Keratinocyte (primary cell): Measurements from ENCODE around the gene DSCAML1. TPM values are rescaled to one million over a fixed set of nuclear protein-coding genes. Genes with fewer than 3 reads are reported as not detected.

ENCODE experiments used
- DNase-seq: peaks from one replicate; pipeline ENCODE4 v3.0.0-alpha.2; 2011; ENCODE audit warnings: low read depth, missing footprints, low spot score
- FAIRE-seq: peaks from 2 replicates; lab custom pipeline; 2011; peaks lifted over from hg19 to GRCh38; lab: Jason Lieb, UNC
- H2AFZ ChIP-seq: 2 replicates; pipeline ENCODE4 v1.6.0; 2012; ENCODE audit warnings: low read length, control low read depth, inconsistent platforms; ENCODE audit not compliant: control insufficient read depth
- H3K27ac ChIP-seq: 2 replicates; pipeline ENCODE4 v1.5.1; 2011; ENCODE audit warnings: low read length; ENCODE audit not compliant: control insufficient read depth, insufficient read depth
- H3K27me3 ChIP-seq: 3 replicates; pipeline ENCODE4 v1.6.0; 2011; ENCODE audit warnings: low read length; ENCODE audit not compliant: control insufficient read depth, insufficient read depth; ENCODE audit errors: extremely low read depth
- H3K36me3 ChIP-seq, 2 experiments: 2 replicates in 1 of 2; 3 replicates in 1 of 2; pipeline ENCODE4 v1.5.1; 2011; ENCODE audit warnings: low read length in 2 of 2, mild to moderate bottlenecking in 1 of 2; ENCODE audit not compliant: control insufficient read depth in 2 of 2, insufficient read depth in 2 of 2; ENCODE audit errors: extremely low read depth in 1 of 2
- H3K4me1 ChIP-seq: 3 replicates; pipeline ENCODE4 v1.5.1; 2011; ENCODE audit warnings: low read length; ENCODE audit not compliant: control insufficient read depth, insufficient read depth; ENCODE audit errors: extremely low read depth
- H3K4me2 ChIP-seq: 3 replicates; pipeline ENCODE4 v1.6.0; 2011; ENCODE audit warnings: low read depth, low read length; ENCODE audit not compliant: control insufficient read depth, insufficient read depth; ENCODE audit errors: extremely low read depth
- H3K4me3 ChIP-seq, 3 experiments: fragments of 200-600 bp in 1 of 3; sonication (generic) in 1 of 3; 2 replicates in 2 of 3; 3 replicates in 1 of 3; pipeline ENCODE4 v1.5.1; 2011 to 2016; ENCODE audit warnings: low read length in 3 of 3, mild to moderate bottlenecking in 3 of 3, control low read depth in 2 of 3, inconsistent platforms in 1 of 3, low read depth in 1 of 3, mixed read lengths in 1 of 3, mixed run types in 1 of 3, moderate library complexity in 1 of 3; ENCODE audit not compliant: control insufficient read depth in 2 of 3, insufficient read depth in 2 of 3; ENCODE audit errors: extremely low read depth in 1 of 3
- H3K79me2 ChIP-seq: 2 replicates; pipeline ENCODE4 v1.6.0; 2012; ENCODE audit warnings: low read length; ENCODE audit not compliant: control insufficient read depth, insufficient read depth
- H3K9ac ChIP-seq: 3 replicates; pipeline ENCODE4 v1.6.0; 2011; ENCODE audit warnings: low read length; ENCODE audit not compliant: control insufficient read depth, insufficient read depth; ENCODE audit errors: extremely low read depth
- H3K9me1 ChIP-seq: 3 replicates; pipeline ENCODE4 v1.6.0; 2011; ENCODE audit warnings: low read length; ENCODE audit not compliant: control insufficient read depth, insufficient read depth; ENCODE audit errors: extremely low read depth
- H3K9me3 ChIP-seq: 2 replicates; pipeline ENCODE4 v1.5.1; 2012; ENCODE audit warnings: low read depth, low read length; ENCODE audit not compliant: control insufficient read depth
- H4K20me1 ChIP-seq: 3 replicates; pipeline ENCODE4 v1.6.0; 2011; ENCODE audit warnings: low read length; ENCODE audit not compliant: control insufficient read depth, insufficient read depth; ENCODE audit errors: extremely low read depth
- CTCF ChIP-seq, 3 experiments: IDR thresholded peaks in 1 of 3; conservative IDR thresholded peaks in 1 of 3; optimal IDR thresholded peaks in 1 of 3; 2 replicates in 2 of 3; 3 replicates in 1 of 3; pipeline versions ENCODE3 to v1.5.1; 2011; ENCODE audit warnings: low read length in 3 of 3, mild to moderate bottlenecking in 3 of 3, moderate library complexity in 2 of 3, control low read depth in 1 of 3, inconsistent platforms in 1 of 3; ENCODE audit not compliant: insufficient read depth in 2 of 3; ENCODE audit errors: extremely low read depth in 1 of 3
- EZH2 ChIP-seq: IDR thresholded peaks from one replicate; pipeline ENCODE4 v1.6.1; 2012; ENCODE audit warnings: inconsistent platforms, mild to moderate bottlenecking, low read length, moderate library complexity
- dilution Hi-C: fragments of 300-500 bp; cut with MboI; formaldehyde crosslinking; loops from one replicate; pipeline ENCODE4 v1.7.0; 2020; ENCODE audit warnings: low sequenced_read_pairs; ENCODE audit not compliant: extremely low pct_ligation_motif_present
- polyA plus RNA-seq, 5 experiments: library from polyadenylated mRNA; depleted of rRNA in 3 of 5; stranded (reverse) in 3 of 5; stranded (forward) in 1 of 5; unstranded in 1 of 5; fragments of >200 nt; gene quantifications; 1 replicate in 1 of 5; 2 replicates in 3 of 5; 3 replicates in 1 of 5; pipeline versions ENCODE4 v1.2.1 to v1.2.3, GENCODE V29; 2011 to 2012; ENCODE audit warnings: missing spikeins in 2 of 5, low read depth in 1 of 5, low replicate concordance in 1 of 5

DSCAML1 gene
- polyA plus RNA-seq, 1 donor (not counting 4 experiments of a cell fraction or from before 2014, with no cell fraction given) = not detected

GRCh38 chr11:117515892-117516787 is 280.9 kb downstream of the DSCAML1 start:
- FAIRE-seq = no peak
- no peaks in the 10 kb centered on the region for H4K20me1 ChIP-seq
- H3K79me2 ChIP-seq = no peaks in the 10 kb centered on the region
- no peak overlapping the region for H3K27ac ChIP-seq
- H3K27me3 ChIP-seq = peaks cover 15% of the 10 kb centered on the region
- no peak overlapping the region for H2AFZ ChIP-seq
- no peaks in the 10 kb centered on the region for H3K4me1 ChIP-seq
- no peak overlapping the region for H3K9ac ChIP-seq
- no peaks in the 10 kb centered on the region for H3K9me3 ChIP-seq
- dilution Hi-C loops = no loop called here
- H3K4me2 ChIP-seq = no peak overlapping the region
- no peak for DNase-seq
- no peaks in the 10 kb centered on the region for H3K36me3 ChIP-seq
- H3K4me3 ChIP-seq = no peak overlapping the region
- H3K9me1 ChIP-seq = no peaks in the 10 kb centered on the region
- TF ChIP-seq EZH2 (no peak), CTCF (optimal IDR thresholded peaks at IDR 0.05 in 1 of 3, IDR thresholded peaks at IDR 0.05 in 1 of 3, conservative IDR thresholded peaks at IDR 0.05 in 1 of 3; ENCODE audit: extremely low read depth in 1 of 3, insufficient read depth in 2 of 3, low read length in 3 of 3) (no peak)

GRCh38 chr11:117514256-117514655 is 282.8 kb downstream of the DSCAML1 start:
- H2AFZ ChIP-seq = no peak overlapping the region
- FAIRE-seq (no peak), DNase-seq (no peak)
- dilution Hi-C loops = no loop called here
- H3K9me3 ChIP-seq = no peaks in the 10 kb centered on the region
- no peak overlapping the region for H3K27ac ChIP-seq
- H3K4me3 ChIP-seq = no peak overlapping the region
- TF ChIP-seq EZH2 (no peak), CTCF (optimal IDR thresholded peaks at IDR 0.05 in 1 of 3, IDR thresholded peaks at IDR 0.05 in 1 of 3, conservative IDR thresholded peaks at IDR 0.05 in 1 of 3; ENCODE audit: extremely low read depth in 1 of 3, insufficient read depth in 2 of 3, low read length in 3 of 3) (no peak)
- no peak overlapping the region for H3K9ac ChIP-seq
- H3K4me1 ChIP-seq = no peaks in the 10 kb centered on the region
- H3K27me3 ChIP-seq = peaks cover 22% of the 10 kb centered on the region
- no peak overlapping the region for H3K4me2 ChIP-seq
- H4K20me1 ChIP-seq = no peaks in the 10 kb centered on the region
- no peaks in the 10 kb centered on the region for H3K36me3 ChIP-seq
- no peaks in the 10 kb centered on the region for H3K9me1 ChIP-seq
- no peaks in the 10 kb centered on the region for H3K79me2 ChIP-seq
